GM10266 (cell line): ENCODE data around the gene OR1J4.

ENCODE experiments used
- DNase-seq: peaks from one replicate; pipeline ENCODE4 v3.0.0; 2012; ENCODE audit errors: extremely low spot score
- TF ChIP-seq, protein P1 (sequence below): IDR thresholded peaks from 2 replicates; pipeline ENCODE4 v1.5.1; 2012; ENCODE audit warnings: mild to moderate bottlenecking, low read depth; ENCODE audit not compliant: control insufficient read depth, insufficient read depth; ENCODE audit errors: missing control alignments

OR1J4 gene

DNA sequence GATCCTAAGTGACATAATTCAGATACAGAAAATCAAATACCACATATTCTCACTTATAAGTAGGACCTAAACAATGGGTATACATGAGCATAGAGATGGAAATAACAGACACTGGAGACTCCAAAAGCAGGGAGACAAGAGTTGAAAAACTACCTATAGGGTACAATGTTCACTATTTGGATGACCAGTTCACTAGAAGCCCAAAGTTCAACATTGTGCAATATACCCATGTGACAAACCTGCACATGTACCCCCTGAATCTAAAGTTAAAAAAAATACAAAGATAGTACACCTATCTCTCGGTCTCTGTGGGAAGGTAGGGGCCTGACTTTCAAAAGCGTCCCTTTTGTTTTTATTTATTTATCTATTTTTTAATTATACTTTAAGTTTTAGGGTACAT, 19.8 kb downstream of the OR1J4 start:
- TF ChIP-seq, protein P1, sequence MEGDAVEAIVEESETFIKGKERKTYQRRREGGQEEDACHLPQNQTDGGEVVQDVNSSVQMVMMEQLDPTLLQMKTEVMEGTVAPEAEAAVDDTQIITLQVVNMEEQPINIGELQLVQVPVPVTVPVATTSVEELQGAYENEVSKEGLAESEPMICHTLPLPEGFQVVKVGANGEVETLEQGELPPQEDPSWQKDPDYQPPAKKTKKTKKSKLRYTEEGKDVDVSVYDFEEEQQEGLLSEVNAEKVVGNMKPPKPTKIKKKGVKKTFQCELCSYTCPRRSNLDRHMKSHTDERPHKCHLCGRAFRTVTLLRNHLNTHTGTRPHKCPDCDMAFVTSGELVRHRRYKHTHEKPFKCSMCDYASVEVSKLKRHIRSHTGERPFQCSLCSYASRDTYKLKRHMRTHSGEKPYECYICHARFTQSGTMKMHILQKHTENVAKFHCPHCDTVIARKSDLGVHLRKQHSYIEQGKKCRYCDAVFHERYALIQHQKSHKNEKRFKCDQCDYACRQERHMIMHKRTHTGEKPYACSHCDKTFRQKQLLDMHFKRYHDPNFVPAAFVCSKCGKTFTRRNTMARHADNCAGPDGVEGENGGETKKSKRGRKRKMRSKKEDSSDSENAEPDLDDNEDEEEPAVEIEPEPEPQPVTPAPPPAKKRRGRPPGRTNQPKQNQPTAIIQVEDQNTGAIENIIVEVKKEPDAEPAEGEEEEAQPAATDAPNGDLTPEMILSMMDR: no peak

DNA sequence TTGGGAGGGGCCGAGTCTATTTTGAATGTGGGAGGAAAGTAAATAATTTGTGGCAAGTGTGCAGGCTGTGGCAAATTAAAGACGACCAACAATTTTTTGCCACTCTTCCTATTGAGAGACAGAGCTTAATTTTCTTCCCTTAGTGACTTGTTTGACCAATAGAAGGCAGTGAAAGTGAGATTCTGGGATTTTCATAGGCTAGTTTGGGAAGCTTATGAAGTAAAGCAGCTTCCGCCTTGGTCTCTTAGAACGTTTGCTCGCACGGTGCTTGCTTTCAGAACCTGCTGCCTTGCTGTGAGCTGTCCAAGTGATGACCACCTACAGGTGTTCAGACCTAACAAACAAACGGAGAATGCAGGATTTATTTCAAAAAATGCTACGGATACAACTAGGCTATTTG, 27.3 kb downstream of the OR1J4 start:
- TF ChIP-seq, protein P1: no peak

More for the DNA sequence above, 19.8 kb downstream of the OR1J4 start:
- DNase-seq: no peak

DNA sequence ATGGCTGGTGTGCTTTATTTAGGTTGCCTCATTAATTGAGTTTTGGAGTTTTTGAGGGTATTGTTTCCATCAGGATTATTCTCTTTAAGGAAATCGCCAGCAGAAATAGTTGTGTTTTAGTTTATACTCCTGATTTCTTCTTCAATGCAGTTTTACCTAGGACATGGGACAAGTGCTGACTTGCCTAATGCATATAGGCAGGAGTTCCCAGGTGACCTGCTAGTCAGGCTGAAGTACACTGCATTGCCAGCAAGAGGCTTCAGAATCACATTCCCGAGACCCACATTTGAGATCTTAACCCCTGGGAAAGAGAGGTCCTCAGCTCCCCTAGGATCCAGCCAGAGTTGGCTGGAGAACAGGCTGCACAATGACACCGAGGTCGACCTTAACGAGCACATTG, 32.4 kb downstream of the OR1J4 start:
- TF ChIP-seq, protein P1: no peak
- DNase-seq: no peak

More for the DNA sequence above, 27.3 kb downstream of the OR1J4 start:
- no peak for DNase-seq

DNA sequence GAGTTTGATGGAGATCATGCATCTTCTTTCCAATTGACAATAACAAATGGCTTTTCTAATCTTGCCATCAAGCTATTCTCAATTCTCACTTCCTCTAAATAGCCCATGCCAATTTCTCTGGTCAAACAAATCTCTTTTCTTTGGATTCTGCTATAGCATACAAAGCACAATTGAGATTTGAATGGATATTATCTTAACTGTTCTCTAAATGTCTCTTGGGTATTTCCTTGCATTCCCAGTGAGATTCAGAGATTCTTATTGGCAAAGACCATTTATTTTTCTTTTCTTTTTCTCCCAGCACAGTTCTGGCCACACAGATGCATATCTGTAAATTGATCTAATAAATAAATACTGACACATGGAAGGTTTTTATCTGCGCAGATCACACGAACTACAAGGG, 33.9 kb downstream of the OR1J4 start, which contains the start of gene OR1N2:
TSS of gene OR1N2 (plus strand) at position 301 of the 400 bp plus-strand sequence. CDS start 100 bp downstream, outside the sequence.
- DNase-seq: no peak

DNA sequence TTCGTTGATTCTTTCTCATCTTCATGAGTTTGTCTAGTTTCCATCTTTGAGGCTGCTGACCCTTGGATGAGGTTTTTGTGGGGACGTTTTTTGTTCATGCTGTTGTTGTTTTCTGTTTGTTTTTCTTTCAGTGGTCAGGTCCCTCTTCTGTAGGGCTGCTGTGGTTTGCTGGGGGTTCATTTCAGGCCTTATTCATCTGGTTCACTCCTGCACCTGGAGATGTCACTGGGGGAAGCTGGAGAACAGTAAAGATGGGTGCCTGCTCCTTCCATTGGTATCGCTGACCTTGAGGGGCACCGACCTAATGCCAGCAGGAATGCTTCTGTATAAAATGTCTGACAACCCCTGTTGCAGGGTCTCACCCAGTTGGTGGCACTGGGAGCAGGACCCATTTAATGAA, 42.5 kb downstream of the OR1J4 start:
- TF ChIP-seq, protein P1: no peak
- DNase-seq: no peak

More for the DNA sequence above, 33.9 kb downstream of the OR1J4 start, which contains the start of gene OR1N2:
- TF ChIP-seq, protein P1: no peak

DNA sequence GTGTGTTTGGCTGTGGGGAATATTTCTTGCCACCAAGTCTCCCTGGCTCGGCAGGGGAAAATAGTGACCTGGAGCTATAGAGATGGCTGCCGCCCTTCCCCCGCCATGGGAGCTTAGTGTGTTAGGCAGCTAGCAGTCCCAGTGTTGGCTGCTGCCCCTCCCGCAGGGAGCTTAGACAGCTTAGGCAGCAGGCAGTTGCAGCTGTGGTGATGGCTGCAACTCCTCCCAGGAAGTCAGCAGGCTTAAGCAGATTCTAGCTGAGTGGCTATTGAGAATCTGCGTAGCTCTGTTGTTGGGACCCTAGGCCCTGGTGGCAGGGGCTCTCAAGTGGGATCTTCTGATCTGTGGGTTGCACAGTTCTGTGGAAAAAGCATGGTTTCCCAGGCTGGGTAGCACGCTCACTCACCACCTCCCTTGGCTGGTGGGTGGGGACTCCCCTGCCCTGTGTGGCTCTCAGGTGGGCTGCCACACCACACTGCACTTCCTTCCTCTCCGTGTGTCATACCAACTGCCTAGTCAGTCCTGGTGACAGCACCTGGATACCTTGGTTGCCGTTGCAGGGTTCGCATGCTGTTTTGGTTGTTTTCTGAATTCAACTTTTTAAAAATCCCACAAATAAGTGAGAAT, 43.3 kb downstream of the OR1J4 start:
- DNase-seq: no peak
- TF ChIP-seq, protein P1: no peak

DNA sequence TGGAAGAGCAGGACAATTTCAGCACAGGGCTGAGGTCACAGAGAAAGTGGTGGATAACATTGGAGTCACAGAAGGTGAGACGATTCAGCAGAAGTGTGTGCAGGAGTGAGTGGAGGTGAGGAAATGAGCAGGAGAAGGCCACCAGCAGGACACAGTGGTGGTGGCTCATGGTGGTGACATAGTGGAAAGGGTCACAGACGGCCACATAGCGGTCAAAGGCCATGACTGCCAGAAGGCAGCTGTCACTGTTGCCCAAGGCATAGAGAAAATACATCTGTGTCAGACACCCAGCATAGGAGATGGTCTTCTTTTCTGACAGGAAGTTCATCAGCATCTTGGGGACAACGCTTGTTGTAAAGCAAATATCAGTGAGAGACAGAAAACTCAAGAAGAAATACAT, 49.0 kb downstream of the OR1J4 start:
- TF ChIP-seq, protein P1: no peak
- DNase-seq: no peak
